ENCODE measurements around the gene CFAP46. TPM values are rescaled to one million over a fixed set of nuclear protein-coding genes. Genes with fewer than 3 reads are reported as not detected.

CFAP46 gene
- total and polyA plus RNA-seq, 2 of the 4 experiments (the other 2 are of a cell fraction): 1.3 to 1.8 TPM

GRCh38 chr10:132785723-132786475 lies 156.5 kb downstream of the CFAP46 start, which contains the start of gene NKX6-2:
Gene NKX6-2, minus strand, starts transcription at chr10:132786147. Its CDS starts 199 bp downstream, at chr10:132785948.
- Histone ChIP-seq H3K27ac (ENCODE audit: insufficient read depth, low read length) (no peak within 1 kb of the TSS), H3K9me1 (ENCODE audit: insufficient read depth, low read length) (no peaks in the 10 kb centered on the region), H3K56ac (ENCODE audit: extremely low read depth, insufficient read depth, low read length) (no peak within 1 kb of the TSS), H4K5ac (ENCODE audit: low read depth, low read length) (no peak within 1 kb of the TSS), H2AK9ac (replicated peaks; ENCODE audit: low read depth, low read length, poor library complexity) (no peak within 1 kb of the TSS), H2AFZ (replicated peaks; ENCODE audit: low read length, poor library complexity) (peak within 1 kb of the TSS; percentile 32), H2AK5ac (ENCODE audit: low read depth, low read length) (no peak within 1 kb of the TSS), H3K36me3 (ENCODE audit: control insufficient read depth, insufficient read depth, low read length) (peaks cover 8% of the 10 kb centered on the region), H2BK120ac (ENCODE audit: low read depth, low read length) (no peak within 1 kb of the TSS), H3K4me2 (ENCODE audit: low read depth, low read length) (no peak within 1 kb of the TSS), H2BK5ac (ENCODE audit: low read depth, low read length, poor library complexity, severe bottlenecking) (no peak within 1 kb of the TSS), H3K27me3 (ENCODE audit: control insufficient read depth, insufficient read depth, low read length) (peaks cover 62% of the 10 kb centered on the region), H3K23ac (ENCODE audit: low read depth, low read length) (no peak within 1 kb of the TSS), H3K4me3 (ENCODE audit: insufficient read depth, low read depth, low read length) (no peak within 1 kb of the TSS), H4K91ac (ENCODE audit: insufficient read depth, low read depth, low read length) (no peak within 1 kb of the TSS), H3K14ac (replicated peaks; ENCODE audit: low read depth, low read length) (no peak within 1 kb of the TSS), H4K20me1 (ENCODE audit: insufficient read depth, low read length) (no peaks in the 10 kb centered on the region), H3K18ac (ENCODE audit: low read depth, low read length) (no peak within 1 kb of the TSS), H4K8ac (ENCODE audit: low read depth in 2 of 2, low read length in 2 of 2) (no peak within 1 kb of the TSS), H3K4me1 (ENCODE audit: control insufficient read depth, insufficient read depth, low read length) (no peaks in the 10 kb centered on the region), H3K4ac (ENCODE audit: low read depth, low read length) (no peak within 1 kb of the TSS), H3K9me3 (ENCODE audit: control insufficient read depth, insufficient read depth, low read length) (peaks cover 5% of the 10 kb centered on the region; the same call in 1 of the 2 replicates), H2BK15ac (ENCODE audit: low read depth, low read length) (no peak within 1 kb of the TSS), H3K9ac (ENCODE audit: low read depth, low read length) (no peak within 1 kb of the TSS), H3K79me1 (ENCODE audit: low read depth in 1 of 2, low read length in 2 of 2) (no peaks in the 10 kb centered on the region), H2BK20ac (ENCODE audit: low read depth, low read length) (no peak within 1 kb of the TSS)
- DNase-seq (no peak), ATAC-seq (ENCODE audit: low read depth) (peak; percentile 47; the same call in 1 of the 2 replicates)
- POLR2A ChIA-PET (ENCODE audit: unreplicated experiment): no interaction called here
- TF ChIP-seq FOS (IDR thresholded peaks at IDR 0.05; ENCODE audit: low read depth, low read length) (no peak), ELK1 (IDR thresholded peaks at IDR 0.05; ENCODE audit: borderline replicate concordance, low read depth, low read length) (no peak), SMC3 (IDR thresholded peaks at IDR 0.05; ENCODE audit: low read depth, low read length) (no peak), CEBPB (IDR thresholded peaks at IDR 0.05; ENCODE audit: low read depth, low read length) (no peak), RCOR1 (IDR thresholded peaks at IDR 0.05; ENCODE audit: insufficient replicate concordance, low read length) (no peak), CTCF (conservative IDR thresholded peaks at IDR 0.05; ENCODE audit: low read depth, low read length) (no peak), USF2 (IDR thresholded peaks at IDR 0.05; ENCODE audit: low read depth, low read length) (no peak), MAFK (IDR thresholded peaks at IDR 0.05; ENCODE audit: low read depth, low read length) (no peak), RFX5 (IDR thresholded peaks at IDR 0.05; ENCODE audit: low read depth, low read length) (no peak)
- intact Hi-C loops (cut with micrococcal nuclease): no loop called here
- CTCF ChIA-PET: no interaction called here
- in situ Hi-C loops (cut with MboI; ENCODE audit: low sequenced_read_pairs): no loop called here
- WGBS, 2 experiments (ENCODE audit: extremely low coverage in 2 of 2, insufficient read length in 1 of 2): 1% methylated on average over 13 of the region's 119 CpGs; no CpG with 5 or more reads in 1 of the 2 experiments
- dilution Hi-C loops (cut with HindIII; ENCODE audit: low sequenced_read_pairs, unreplicated experiment): no loop called here
- no TSS peak for BruUV-seq (replicated peaks)
